DMS53 (cell line): Measurements from ENCODE around the gene LYVE1.

ENCODE experiments used
- DNase-seq: peaks from one replicate; lab custom pipeline; 2025; lab: John Stamatoyannopoulos, UW

LYVE1 gene

GRCh38 chr11:10522276-10522675 lies 46.2 kb downstream of the LYVE1 start:
- no peak for DNase-seq

GRCh38 chr11:10520562-10520961 lies 47.9 kb downstream of the LYVE1 start:
- no peak for DNase-seq

GRCh38 chr11:10519630-10520029 lies 48.8 kb downstream of the LYVE1 start:
- DNase-seq, result no peak

- no peak for DNase-seq
Observed at GRCh38 chr11:10518891-10519290, 49.6 kb downstream of the LYVE1 start.

GRCh38 chr11:10518123-10518522 lies 50.3 kb downstream of the LYVE1 start:
- DNase-seq, result no peak

GRCh38 chr11:10515418-10515817 lies 53.0 kb downstream of the LYVE1 start:
- no peak for DNase-seq

- no peak for DNase-seq
Observed at GRCh38 chr11:10514709-10515108, 53.8 kb downstream of the LYVE1 start.

GRCh38 chr11:10514202-10514601 lies 54.3 kb downstream of the LYVE1 start:
- peak; percentile 52 for DNase-seq

GRCh38 chr11:10511181-10511621 lies 57.3 kb downstream of the LYVE1 start:
- DNase-seq, result no peak
